Fibroblast of upper back skin (primary cell): ENCODE measurements around the gene CAAP1.
"Not testable (repeated sequence)": the region's sequence is repeated elsewhere in the genome, so short reads cannot be mapped to it uniquely, and the experiment has no call there.

Experiments
- DNase-seq: peaks from one replicate; pipeline ENCODE4 v3.0.0-alpha.2; 2013

CAAP1 gene

DNA sequence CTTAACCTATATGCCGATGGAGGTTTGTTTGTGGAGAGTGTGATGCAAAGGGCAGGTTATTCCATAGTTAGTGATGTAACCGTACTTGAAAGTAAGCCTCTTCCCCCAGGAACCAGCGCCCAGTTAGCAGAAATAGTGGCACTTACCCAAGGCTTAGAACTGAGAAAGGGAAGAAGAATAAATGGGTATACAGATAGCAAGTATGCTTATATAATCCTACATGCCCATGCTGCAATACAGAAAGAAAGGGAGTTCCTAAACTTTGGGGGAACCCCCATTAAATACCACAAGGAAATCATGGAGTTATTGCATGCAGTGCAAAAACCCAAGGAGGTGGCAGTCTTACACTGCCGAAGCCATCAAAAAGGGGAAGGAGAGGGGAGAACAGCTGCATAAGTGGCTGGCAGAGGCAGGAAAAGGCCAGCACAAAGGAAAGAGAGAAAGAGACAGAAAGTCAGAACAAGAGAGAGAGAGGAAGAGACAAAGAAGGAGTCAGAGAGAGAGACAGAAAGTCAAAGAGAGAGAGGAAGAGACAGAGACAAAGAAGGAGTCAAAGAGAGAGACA lies 64.1 kb downstream of the CAAP1 start:
- not testable (repeated sequence) for DNase-seq

DNA sequence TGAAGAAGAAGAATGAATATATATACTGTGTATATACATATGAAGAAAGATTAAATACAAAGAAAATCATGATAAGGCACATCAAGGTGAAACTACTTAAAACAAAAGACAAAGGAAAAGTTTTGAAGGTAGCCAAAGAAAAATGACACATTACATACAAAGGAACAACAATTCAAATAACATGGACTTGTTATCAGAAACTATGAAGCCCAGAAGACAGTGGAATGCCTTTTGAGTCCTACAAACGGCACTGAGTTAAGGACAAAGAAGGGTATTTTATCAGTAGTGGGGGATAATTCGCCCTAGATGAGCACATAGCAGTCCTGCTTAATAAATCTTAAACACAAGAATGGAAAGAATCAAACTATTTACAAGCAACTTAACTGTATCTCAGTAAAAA lies 77.8 kb downstream of the CAAP1 start:
- DNase-seq: no peak

DNA sequence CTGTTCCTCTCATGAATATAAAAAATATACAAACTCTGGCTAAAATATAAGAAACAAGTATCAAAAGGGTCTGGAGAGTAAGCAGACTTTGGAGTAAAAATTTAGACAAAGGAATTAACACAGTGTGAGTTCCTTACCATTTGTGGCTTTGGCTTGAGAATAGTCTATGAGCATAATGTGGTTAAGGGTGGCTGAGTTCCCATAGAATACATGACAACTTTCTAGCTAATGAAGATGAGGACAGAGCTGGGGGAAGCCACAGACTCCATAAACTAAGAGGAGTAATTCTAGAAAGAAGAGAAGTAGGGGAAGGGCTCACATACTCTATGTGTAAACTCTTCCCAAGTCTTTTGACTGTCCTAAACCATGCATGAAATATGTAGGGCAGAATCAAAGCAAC lies 79.4 kb downstream of the CAAP1 start:
- DNase-seq: peak; percentile 10

DNA sequence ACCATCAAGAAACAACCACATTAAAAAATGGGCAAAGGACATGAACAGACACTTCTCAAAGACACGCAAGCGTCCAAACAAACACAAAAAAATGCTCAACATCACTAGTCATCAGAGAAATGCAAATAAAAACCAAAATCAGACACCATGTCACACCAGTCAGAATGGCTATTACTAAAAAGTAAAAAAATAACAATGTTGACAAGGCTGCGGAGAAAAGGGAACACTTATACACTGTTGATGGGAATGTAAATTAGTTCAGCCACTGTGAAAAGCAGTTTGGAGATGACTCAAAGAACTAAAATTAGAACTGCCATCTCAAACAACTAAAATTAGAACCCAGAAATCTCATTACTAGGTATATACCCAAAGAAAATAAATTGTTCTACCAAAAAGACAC lies 80.4 kb downstream of the CAAP1 start:
- no peak for DNase-seq

DNA sequence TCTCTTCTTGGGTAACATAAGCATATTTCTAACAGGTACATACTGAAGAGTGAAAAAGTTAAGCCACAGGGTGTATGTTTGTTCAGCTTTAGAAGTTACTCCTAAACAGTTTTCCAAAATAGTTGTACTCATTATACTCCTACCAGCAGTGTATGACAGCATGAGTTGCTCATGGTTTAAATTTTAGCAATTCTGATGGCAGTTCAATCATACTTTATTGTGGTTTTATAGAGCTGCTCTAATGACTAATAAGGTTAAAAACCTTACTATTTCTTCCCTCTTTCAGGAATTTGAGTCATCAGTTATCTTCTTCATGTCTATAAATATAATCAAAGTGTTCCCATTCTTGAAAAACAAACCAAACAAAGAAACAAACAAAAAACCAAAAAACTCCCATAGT lies 81.5 kb downstream of the CAAP1 start:
- DNase-seq: peak; percentile 12

DNA sequence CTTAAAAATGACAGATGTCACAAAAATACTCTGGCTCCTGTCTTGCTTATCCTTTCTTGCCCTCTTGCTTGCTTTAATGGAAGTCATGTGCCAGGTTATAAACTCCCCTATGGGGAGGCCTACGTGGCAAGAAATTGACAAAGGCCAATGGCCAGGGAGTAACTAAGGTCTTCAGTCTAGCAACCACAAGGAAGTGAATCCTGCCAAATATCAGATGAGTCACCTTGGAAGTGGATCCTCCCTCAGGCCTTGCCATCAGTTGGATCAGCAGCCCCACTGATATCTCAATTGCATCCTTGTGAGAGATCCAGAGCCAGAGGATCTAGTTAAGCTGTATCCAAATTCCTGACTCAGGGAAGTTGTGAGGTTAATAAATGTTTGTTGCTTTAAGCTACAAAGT lies 82.8 kb downstream of the CAAP1 start:
- peak; percentile 82 for DNase-seq

DNA sequence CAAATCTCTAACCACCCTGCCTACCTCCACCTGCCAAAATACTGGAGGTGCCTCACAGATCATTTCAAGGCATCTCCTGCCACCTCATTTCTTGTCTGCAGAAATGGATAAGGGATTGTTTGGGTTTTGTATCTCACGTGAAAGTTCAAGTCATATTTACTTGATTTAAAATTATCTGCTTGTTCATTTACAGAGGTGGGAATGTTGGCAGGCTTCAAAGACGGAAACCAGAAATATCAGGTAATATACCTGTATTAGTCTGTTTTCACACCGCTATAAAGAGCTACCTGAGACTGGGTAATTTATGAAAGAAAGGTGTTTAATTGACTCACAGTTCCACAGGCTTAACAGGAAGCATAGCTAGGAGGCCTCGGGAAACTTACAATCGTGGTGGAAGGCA lies 85.4 kb downstream of the CAAP1 start:
- DNase-seq: no peak

DNA sequence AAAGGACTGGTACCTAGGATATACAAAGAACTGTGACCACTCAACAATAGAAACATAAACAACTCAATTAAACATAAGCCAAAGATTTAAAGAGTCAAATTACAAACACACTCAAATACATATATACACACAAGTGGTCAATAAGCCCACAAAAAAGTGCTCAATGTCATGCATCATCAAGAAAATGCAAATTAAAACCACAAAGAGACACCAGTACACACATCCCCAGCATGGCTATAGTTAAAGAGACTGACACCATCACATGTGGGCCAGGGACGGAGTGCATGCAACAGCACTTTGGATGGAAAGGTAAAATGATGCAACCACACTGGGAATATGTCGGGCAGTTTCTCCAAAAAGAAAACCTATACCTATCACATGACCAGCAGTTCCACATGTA lies 89.7 kb downstream of the CAAP1 start:
- DNase-seq: no peak

DNA sequence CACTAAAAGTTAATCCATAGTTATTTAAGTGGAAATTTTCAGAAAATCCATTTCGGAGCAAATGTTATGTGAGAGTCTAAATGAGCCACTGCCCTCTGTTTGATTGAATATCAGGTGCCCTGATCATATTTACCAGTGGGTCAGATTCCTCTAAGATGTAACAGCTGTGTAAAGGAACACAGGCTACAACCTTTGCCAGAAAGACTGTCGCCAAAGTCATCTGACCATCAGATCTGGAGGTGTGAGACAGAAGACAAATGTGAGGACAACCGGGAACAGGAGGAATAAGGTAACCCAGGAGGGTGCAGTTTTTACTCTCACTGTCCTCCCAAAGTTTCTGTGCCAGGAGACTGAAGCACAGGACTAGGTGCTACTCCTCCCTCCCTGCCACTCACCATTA lies 90.8 kb downstream of the CAAP1 start:
- DNase-seq: no peak

DNA sequence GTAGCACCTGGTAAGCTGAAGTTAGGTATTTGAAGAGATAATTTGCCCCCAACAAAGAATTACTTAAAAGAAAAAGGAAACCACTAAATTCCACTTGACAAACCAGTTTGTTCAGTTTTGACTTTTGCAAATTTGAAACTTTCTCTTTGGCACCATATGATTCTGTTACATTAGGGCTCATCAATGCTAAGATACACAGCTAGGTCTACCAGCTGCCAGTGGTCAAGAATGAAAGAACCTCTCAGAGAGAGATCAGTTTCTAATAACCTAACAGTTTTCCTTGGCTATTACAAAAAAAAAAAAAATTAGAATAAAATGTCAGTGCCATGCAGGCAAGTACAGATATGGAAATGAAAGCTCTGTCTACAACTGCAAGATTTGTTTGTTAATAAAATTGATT lies 92.3 kb downstream of the CAAP1 start:
- DNase-seq: no peak

DNA sequence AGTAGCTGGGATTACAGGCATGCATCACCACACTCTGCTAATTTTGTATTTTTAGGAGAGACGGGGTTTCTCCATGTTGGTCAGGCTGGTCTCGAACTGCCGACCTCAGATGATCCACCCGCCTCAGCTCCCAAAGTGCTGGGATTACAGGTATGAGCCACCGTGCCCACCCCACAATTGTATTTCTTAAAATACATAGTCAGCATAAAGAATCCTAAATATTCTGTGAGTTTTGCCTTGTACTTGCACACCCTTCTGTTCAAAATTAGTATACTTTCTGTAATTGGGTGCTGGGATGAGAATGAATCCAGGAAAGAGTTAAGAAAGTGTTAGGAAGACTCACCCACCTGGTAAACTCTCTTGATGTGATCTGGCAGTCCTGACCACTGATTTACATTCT lies 101.3 kb downstream of the CAAP1 start:
- DNase-seq: no peak
